Mesenchymal stem cell (in vitro differentiated cells and primary cell): ENCODE results near the gene APOBEC3H. TPM values are rescaled to one million over a fixed set of nuclear protein-coding genes. Genes with fewer than 3 reads are reported as not detected.

Source experiments
- DNase-seq: peaks from one replicate; pipeline ENCODE4 v3.0.0-alpha.2; 2013
- H2AFZ ChIP-seq: one replicate; pipeline ENCODE4 v1.6.1; 2013; ENCODE audit warnings: low read depth, mild to moderate bottlenecking, control low read depth, inconsistent platforms, low read length, moderate library complexity
- H2AK5ac ChIP-seq: 2 replicates; pipeline ENCODE4 v1.6.1; 2013; ENCODE audit warnings: low read length, moderate library complexity, mild to moderate bottlenecking, inconsistent platforms; ENCODE audit not compliant: severe bottlenecking
- H2BK120ac ChIP-seq: one replicate; pipeline ENCODE4 v1.6.1; 2013; ENCODE audit warnings: low read depth, mild to moderate bottlenecking, inconsistent platforms, low read length, moderate library complexity
- H2BK12ac ChIP-seq, 2 experiments: one replicate each; pipeline ENCODE4 v1.6.1; 2013; ENCODE audit warnings: inconsistent platforms in 2 of 2, low read length in 2 of 2, mild to moderate bottlenecking in 2 of 2, moderate library complexity in 2 of 2, control low read depth in 1 of 2
- H2BK15ac ChIP-seq: one replicate; pipeline ENCODE4 v1.6.1; 2013; ENCODE audit warnings: mild to moderate bottlenecking, low read depth, inconsistent platforms; ENCODE audit not compliant: poor library complexity, severe bottlenecking
- H2BK5ac ChIP-seq: 2 replicates; pipeline ENCODE4 v1.6.1; 2013; ENCODE audit warnings: low read depth, mild to moderate bottlenecking, low read length, control low read depth, inconsistent platforms; ENCODE audit not compliant: poor library complexity, severe bottlenecking
- H3K14ac ChIP-seq, 2 experiments: one replicate each; pipeline ENCODE4 v1.6.1; 2013; ENCODE audit warnings: inconsistent platforms in 2 of 2, low read length in 2 of 2, control low read depth in 1 of 2, mild to moderate bottlenecking in 1 of 2, moderate library complexity in 1 of 2
- H3K18ac ChIP-seq, 2 experiments: one replicate each; pipeline ENCODE4 v1.6.1; 2013; ENCODE audit warnings: inconsistent platforms in 2 of 2, low read length in 2 of 2, control low read depth in 1 of 2, low read depth in 1 of 2, mild to moderate bottlenecking in 1 of 2
- H3K23ac ChIP-seq, 2 experiments: one replicate each; pipeline ENCODE4 v1.6.1; 2013; ENCODE audit warnings: inconsistent platforms in 2 of 2, low read length in 2 of 2, mild to moderate bottlenecking in 2 of 2, moderate library complexity in 2 of 2, control low read depth in 1 of 2
- H3K27ac ChIP-seq: 2 replicates; pipeline ENCODE4 v1.5.1; 2013; ENCODE audit warnings: mild to moderate bottlenecking, moderate library complexity, low read length, control low read depth, inconsistent platforms; ENCODE audit not compliant: poor library complexity, severe bottlenecking
- H3K27me3 ChIP-seq, 2 experiments: 2 replicates each; pipeline versions ENCODE4 v1.6.1 to v1.7.0; 2013; ENCODE audit warnings: low read length in 2 of 2, mild to moderate bottlenecking in 2 of 2, moderate library complexity in 2 of 2, control low read depth in 1 of 2, inconsistent platforms in 1 of 2; ENCODE audit not compliant: control insufficient read depth in 1 of 2, insufficient read depth in 1 of 2
- H3K36me3 ChIP-seq, 2 experiments: 2 replicates each; pipeline versions ENCODE4 v1.6.1 to v1.7.0; 2013; ENCODE audit warnings: low read length in 2 of 2, control low read depth in 1 of 2, inconsistent platforms in 1 of 2, low read depth in 1 of 2, mild to moderate bottlenecking in 1 of 2; ENCODE audit not compliant: insufficient read depth in 2 of 2, control insufficient read depth in 1 of 2
- H3K4ac ChIP-seq, 2 experiments: one replicate each; pipeline ENCODE4 v1.6.1; 2013; ENCODE audit warnings: inconsistent platforms in 2 of 2, low read length in 2 of 2, mild to moderate bottlenecking in 2 of 2, moderate library complexity in 2 of 2, control low read depth in 1 of 2, low read depth in 1 of 2
- H3K4me1 ChIP-seq: 2 replicates; pipeline ENCODE4 v1.6.1; 2013; ENCODE audit warnings: low read depth, low read length, control low read depth; ENCODE audit not compliant: control insufficient read depth, insufficient read depth
- H3K4me2 ChIP-seq: 2 replicates; pipeline ENCODE4 v1.6.1; 2013; ENCODE audit warnings: low read length, mild to moderate bottlenecking, inconsistent platforms; ENCODE audit not compliant: poor library complexity, severe bottlenecking
- H3K4me3 ChIP-seq, 2 experiments: 2 replicates each; pipeline versions ENCODE4 v1.5.1 to v1.7.0; 2013; ENCODE audit warnings: low read length in 2 of 2, mild to moderate bottlenecking in 2 of 2, control low read depth in 1 of 2, low read depth in 1 of 2; ENCODE audit not compliant: insufficient read depth in 1 of 2
- H3K79me1 ChIP-seq: replicated peaks from 2 replicates; pipeline ENCODE4 v1.6.1; 2013; ENCODE audit warnings: mild to moderate bottlenecking, control low read depth, low read length, inconsistent platforms; ENCODE audit not compliant: poor library complexity, severe bottlenecking
- H3K9ac ChIP-seq: 2 replicates; pipeline ENCODE4 v1.7.0; 2013; ENCODE audit warnings: mild to moderate bottlenecking, low read length, moderate library complexity
- H3K9me3 ChIP-seq: 2 replicates; pipeline ENCODE4 v1.7.0; 2013; ENCODE audit warnings: mild to moderate bottlenecking, low read length; ENCODE audit not compliant: control insufficient read depth
- H4K8ac ChIP-seq: one replicate; pipeline ENCODE4 v1.6.1; 2013; ENCODE audit warnings: inconsistent platforms, mild to moderate bottlenecking, low read length, moderate library complexity
- H4K91ac ChIP-seq: one replicate; pipeline ENCODE4 v1.6.1; 2013; ENCODE audit warnings: mild to moderate bottlenecking, low read length, inconsistent platforms
- WGBS: methylation state at CpG from one replicate; pipeline ENCODE4 v1.1.7; 2013; ENCODE audit warnings: mixed read lengths; 5-methylcytosine and 5-hydroxymethylcytosine counted together
- small RNA-seq: library from polyadenylated mRNA; stranded (forward); fragments of <200 nt; extraction: miRNeasy Mini kit (QIAGEN cat#:217004); gene quantifications from one replicate; pipeline ENCODE3, GENCODE V24; 2013; ENCODE audit warnings: low read depth

Gene APOBEC3H

DNA sequence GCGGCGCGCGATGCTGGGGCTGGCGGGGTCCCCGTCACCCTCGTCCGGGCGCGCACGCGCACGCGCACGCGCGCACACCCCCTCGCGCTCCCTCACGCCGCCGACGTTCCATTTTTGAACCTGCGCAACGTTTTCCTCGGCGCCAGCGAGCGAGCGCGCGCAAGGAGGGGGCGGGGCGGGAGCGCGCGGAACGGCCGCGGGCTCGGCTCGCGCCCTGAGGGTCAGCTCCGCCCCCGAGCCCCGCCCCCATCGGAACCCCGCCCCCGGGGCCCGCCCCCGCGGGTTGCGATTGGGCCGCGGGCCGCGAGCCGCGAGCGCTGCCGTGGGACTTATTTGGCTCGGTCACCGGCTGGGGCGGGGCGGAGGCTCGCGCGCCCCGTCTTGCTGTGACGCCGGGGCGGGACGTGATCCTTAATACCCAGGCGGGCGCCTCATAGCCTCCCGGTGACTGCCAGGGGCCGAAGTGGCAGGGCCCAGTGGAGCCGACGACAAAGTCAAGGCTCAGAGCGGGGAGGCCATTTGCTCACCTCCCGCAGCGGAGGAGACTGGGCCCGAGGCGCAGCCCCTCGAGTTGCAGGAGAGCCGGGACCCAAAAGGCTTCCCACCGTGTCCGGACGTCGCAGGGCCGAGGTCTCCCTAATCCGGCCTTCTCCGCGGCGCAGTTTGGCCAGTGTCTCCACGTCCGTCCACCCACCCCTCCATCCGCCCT, 55.6 kb downstream of the APOBEC3H start, which contains the start of gene CBX7:
Gene CBX7, minus strand, starts transcription at position 170 of the 709 bp plus-strand sequence. CDS start 236 bp downstream, outside the sequence.
- H3K4me1 ChIP-seq = peaks cover 13% of the 10 kb centered on the region
- H3K14ac ChIP-seq = peak within 1 kb of the TSS in 1 of 2 experiments; percentile 88
- peak within 1 kb of the TSS; percentile 10 for H3K27ac ChIP-seq
- H4K91ac ChIP-seq = peak within 1 kb of the TSS; percentile 52
- H3K27me3 ChIP-seq = peaks cover 13 to 35% of the 10 kb centered on the region in 2 experiments
- no peak within 1 kb of the TSS for H2BK5ac ChIP-seq
- H3K23ac ChIP-seq = peak within 1 kb of the TSS in 1 of 2 experiments; percentile 92
- under 1% methylated on average over 71 of the region's 98 CpGs for WGBS
- DNase-seq = peak; percentile 89
- no peaks in the 10 kb centered on the region for H3K9me3 ChIP-seq
- peak within 1 kb of the TSS; percentile 96 for H3K4me2 ChIP-seq
- peak within 1 kb of the TSS; percentile 37 for H2BK15ac ChIP-seq
- H3K9ac ChIP-seq = peak within 1 kb of the TSS; percentile 89
- H3K36me3 ChIP-seq = peaks cover 15 to 18% of the 10 kb centered on the region in 2 experiments
- peaks cover 2% of the 10 kb centered on the region for H3K79me1 ChIP-seq
- H2AK5ac ChIP-seq = peak within 1 kb of the TSS; percentile 21
- H4K8ac ChIP-seq = peak within 1 kb of the TSS; percentile 90
- H2BK12ac ChIP-seq = peak within 1 kb of the TSS in 1 of 2 experiments; percentile 68
- peak within 1 kb of the TSS; percentile 64 for H2BK120ac ChIP-seq
- H3K4me3 ChIP-seq = peak within 1 kb of the TSS; percentile 67 to 92
- H3K18ac ChIP-seq = peak within 1 kb of the TSS; percentile 73 to 84
- H2AFZ ChIP-seq = peak within 1 kb of the TSS; percentile 98
- peak within 1 kb of the TSS; percentile 46 to 63 for H3K4ac ChIP-seq

DNA sequence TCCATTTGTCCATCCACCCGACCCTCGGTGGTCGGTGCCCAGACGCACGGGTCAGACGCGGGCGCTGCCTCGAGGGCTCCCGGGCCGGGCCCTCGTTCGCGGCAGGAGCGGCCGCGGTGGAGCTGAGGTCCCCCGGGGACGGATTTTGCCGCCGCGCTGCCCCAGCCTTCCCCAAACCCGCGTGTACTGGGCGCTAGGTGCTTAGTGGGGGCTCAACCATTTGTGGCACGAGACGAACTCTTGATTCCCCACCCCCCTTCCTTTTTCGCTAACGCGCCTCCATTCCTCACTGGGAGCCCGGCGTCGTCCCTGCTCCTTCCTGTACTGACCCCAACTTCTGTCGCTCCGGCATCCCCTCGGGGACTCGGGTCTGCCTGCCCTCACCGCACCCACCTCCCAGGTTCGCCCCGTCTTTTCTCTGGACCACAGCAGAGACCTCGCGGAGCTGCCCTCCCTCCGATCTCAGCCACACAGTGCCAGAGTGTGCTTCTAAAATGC, 56.2 kb downstream of the APOBEC3H start:
- Histone ChIP-seq H4K8ac (peak overlapping the region; percentile 90), H3K27me3 (peaks cover 13 to 35% of the 10 kb centered on the region in 2 experiments), H2BK15ac (peak overlapping the region; percentile 37), H4K91ac (peak overlapping the region; percentile 52), H3K36me3 (peaks cover 11 to 13% of the 10 kb centered on the region in 2 experiments), H2BK5ac (no peak overlapping the region), H3K18ac (peak overlapping the region; percentile 61 to 73), H3K9me3 (peaks cover 4% of the 10 kb centered on the region), H3K79me1 (peaks cover 2% of the 10 kb centered on the region), H3K4me3 (peak overlapping the region; percentile 59 to 82), H3K4me1 (peaks cover 13% of the 10 kb centered on the region), H2BK120ac (peak overlapping the region; percentile 64), H3K4ac (peak overlapping the region; percentile 31 to 63), H3K4me2 (peak overlapping the region; percentile 96), H2AK5ac (no peak overlapping the region), H2AFZ (peak overlapping the region; percentile 98), H3K27ac (no peak overlapping the region), H3K9ac (peak overlapping the region; percentile 79), H3K14ac (no peak overlapping the region), H3K23ac (peak overlapping the region in 1 of 2 experiments; percentile 92), H2BK12ac (peak overlapping the region in 1 of 2 experiments; percentile 68)
- WGBS = 7% methylated on average over 43 of the region's 43 CpGs
- no peak for DNase-seq

Small RNA genes lying within 50 kb of the gene (small RNA-seq; reads per million reads assigned to genes)
- gene AL022318.2 = not detected
- gene COX5BP7 = not detected
